HepG2 (cell line): ENCODE results near the gene TP73. TPM values are rescaled to one million over a fixed set of nuclear protein-coding genes. Genes with fewer than 3 reads are reported as not detected.

Experiments used
- CHD2 ChIP-seq: IDR thresholded peaks from 2 replicates; pipeline ENCODE4 v1.6.1; 2011; ENCODE audit warnings: low read depth, low read length, improper control_type of control experiment
- FIP1L1 ChIP-seq: fragments of 200-400 bp; formaldehyde crosslinking; IDR thresholded peaks from 2 replicates; pipeline ENCODE4 v1.6.1; 2018; ENCODE audit warnings: low read depth, mild to moderate bottlenecking, low read length, moderate library complexity, borderline replicate concordance; ENCODE audit not compliant: insufficient read depth
- GTF2F1 ChIP-seq: fragments of 150-350 bp; IDR thresholded peaks from 2 replicates; pipeline ENCODE4 v1.6.1; 2014; ENCODE audit warnings: low read length
- PLRG1 ChIP-seq: fragments of 450-650 bp; conservative IDR thresholded peaks from 2 replicates; pipeline ENCODE4 v1.6.1; 2016
- REL ChIP-seq: sonication (generic); formaldehyde crosslinking; conservative IDR thresholded peaks from 2 replicates; pipeline ENCODE4 v1.8.0; 2022; ENCODE audit warnings: mild to moderate bottlenecking, missing genetic modification reagents, moderate library complexity
- RFX3 ChIP-seq: IDR thresholded peaks from 2 replicates; pipeline ENCODE4 v1.6.1; 2016; ENCODE audit warnings: missing biosample characterization, missing genetic modification reagents
- SMAD3 ChIP-seq: sonication (generic); formaldehyde crosslinking; IDR thresholded peaks from 2 replicates; pipeline ENCODE4 v1.4.0; 2020; ENCODE audit warnings: missing genetic modification reagents
- SNAPC5 ChIP-seq: sonication (generic); formaldehyde crosslinking; IDR thresholded peaks from 2 replicates; pipeline ENCODE4 v1.8.1; 2023; ENCODE audit warnings: mild to moderate bottlenecking, missing genetic modification reagents, borderline replicate concordance
- YY1 ChIP-seq: IDR thresholded peaks from 2 replicates; pipeline ENCODE4 v1.6.1; 2011; ENCODE audit warnings: low read length, low read depth, moderate library complexity, mild to moderate bottlenecking; ENCODE audit not compliant: insufficient read depth, insufficient replicate concordance
- ZBTB34 ChIP-seq: sonication (generic); formaldehyde crosslinking; IDR thresholded peaks from 2 replicates; pipeline ENCODE4 v1.8.0; 2022; ENCODE audit warnings: mild to moderate bottlenecking, missing genetic modification reagents
- ZNF441 ChIP-seq: sonication (generic); formaldehyde crosslinking; IDR thresholded peaks from 2 replicates; pipeline ENCODE4 v1.7.0; 2021; ENCODE audit warnings: missing genetic modification reagents, borderline replicate concordance
- ZNF468 ChIP-seq: sonication (generic); formaldehyde crosslinking; IDR thresholded peaks from 2 replicates; pipeline ENCODE4 v1.8.0; 2022; ENCODE audit warnings: mild to moderate bottlenecking, moderate library complexity, missing genetic modification reagents
- ZNF552 ChIP-seq: sonication (generic); formaldehyde crosslinking; IDR thresholded peaks from 2 replicates; pipeline ENCODE4 v1.9.0; 2022; ENCODE audit warnings: missing genetic modification reagents, mild to moderate bottlenecking, borderline replicate concordance
- ZNF567 ChIP-seq: sonication (generic); formaldehyde crosslinking; IDR thresholded peaks from 2 replicates; pipeline ENCODE4 v1.8.1; 2023; ENCODE audit warnings: mild to moderate bottlenecking, missing genetic modification reagents, borderline replicate concordance
- ZNF629 ChIP-seq: sonication (generic); formaldehyde crosslinking; conservative IDR thresholded peaks from 2 replicates; pipeline ENCODE4 v1.5.0; 2020; ENCODE audit warnings: missing genetic modification reagents
- polyA plus RNA-seq, 8 experiments: library from polyadenylated mRNA; depleted of rRNA in 3 of 8; stranded (reverse) in 7 of 8; unstranded in 1 of 8; fragments of >200 nt; fragmentation: Illumina TruSeq in 4 of 8; extraction: Trizol in 4 of 8; gene quantifications; 2 replicates each; pipeline versions ENCODE4 v1.2.1 to v1.2.3, GENCODE V29; 2011 to 2016; ENCODE audit warnings: low read depth in 4 of 8, missing spikeins in 1 of 8, mixed read lengths in 1 of 8; ENCODE audit not compliant: insufficient read depth in 1 of 8
- total RNA-seq, 5 experiments: library from RNA; depleted of rRNA; stranded (reverse); fragments of >200 nt; fragmentation: Illumina TruSeq; extraction: Trizol; gene quantifications; 2 replicates each; pipeline ENCODE4 v1.2.3, GENCODE V29; 2016; ENCODE audit warnings: low read depth in 1 of 5
- TF ChIP-seq, protein P1 (sequence below): sonication (generic); formaldehyde crosslinking; IDR thresholded peaks from 2 replicates; pipeline ENCODE4 v1.8.1; 2023; ENCODE audit warnings: missing genetic modification reagents, mild to moderate bottlenecking, borderline replicate concordance
- TF ChIP-seq, protein P2 (sequence below), 2 experiments: fragments of 450-650 bp in 1 of 2; sonication (generic) in 1 of 2; formaldehyde crosslinking in 1 of 2; IDR thresholded peaks; 2 replicates each; pipeline versions ENCODE4 v1.6.1 to v1.8.0; 2016 to 2022; ENCODE audit warnings: antibody characterized with exemption in 1 of 2, mild to moderate bottlenecking in 1 of 2, missing genetic modification reagents in 1 of 2

Gene TP73
- total and polyA plus RNA-seq, 2 of the 13 experiments (the other 11 are each of a cell fraction or from before 2014, with no cell fraction given) = 0.49 to 1.1 TPM

DNA sequence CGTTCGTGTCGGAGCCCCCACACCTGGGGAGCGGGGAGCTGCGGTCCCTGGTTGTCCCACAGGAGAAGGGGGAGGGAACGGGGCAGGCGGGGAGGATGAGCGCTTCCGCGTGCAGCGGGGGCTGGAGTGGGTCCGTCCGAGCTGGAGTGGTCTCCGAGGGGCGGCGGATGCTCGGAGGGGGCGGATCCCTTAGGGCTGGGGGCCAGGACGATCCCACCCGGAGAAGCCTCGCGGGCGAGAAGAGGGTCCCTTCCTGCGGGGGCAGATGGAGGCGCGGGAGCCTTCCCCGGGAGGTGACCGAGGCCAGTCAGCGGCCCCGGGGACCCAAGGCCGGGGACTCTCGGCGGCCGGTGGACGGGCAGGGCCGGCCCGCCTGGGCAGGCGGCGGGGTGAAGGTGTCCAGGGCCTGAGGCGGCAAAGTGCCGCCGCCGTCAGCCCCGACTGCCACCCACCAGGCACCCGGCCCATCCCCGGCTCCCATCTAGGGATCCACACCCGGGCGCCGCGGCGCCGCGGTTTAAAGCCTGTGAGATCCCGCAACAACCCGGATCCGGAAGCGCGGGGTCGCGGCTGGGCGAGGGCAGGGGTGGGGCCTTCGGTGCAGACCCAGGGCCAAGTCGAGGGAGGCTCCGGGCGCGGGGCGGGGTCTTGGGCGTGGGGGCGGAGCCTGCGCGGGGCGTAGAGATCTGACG lies 94.7 kb downstream of the TP73 start (continued):
- TF ChIP-seq YY1 = peak; percentile 51
- TF ChIP-seq ZNF468 (CRISPR knock-in tag) = no peak
- TF ChIP-seq ZNF567 = no peak; the same call in 1 of the 2 replicates
- TF ChIP-seq ZBTB34 (CRISPR knock-in tag) = no peak
- no peak for TF ChIP-seq ZNF552 (CRISPR knock-in tag)
- TF ChIP-seq, protein P1, sequence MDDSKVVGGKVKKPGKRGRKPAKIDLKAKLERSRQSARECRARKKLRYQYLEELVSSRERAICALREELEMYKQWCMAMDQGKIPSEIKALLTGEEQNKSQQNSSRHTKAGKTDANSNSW (CRISPR knock-in tag) = no peak
- TF ChIP-seq, protein P2, sequence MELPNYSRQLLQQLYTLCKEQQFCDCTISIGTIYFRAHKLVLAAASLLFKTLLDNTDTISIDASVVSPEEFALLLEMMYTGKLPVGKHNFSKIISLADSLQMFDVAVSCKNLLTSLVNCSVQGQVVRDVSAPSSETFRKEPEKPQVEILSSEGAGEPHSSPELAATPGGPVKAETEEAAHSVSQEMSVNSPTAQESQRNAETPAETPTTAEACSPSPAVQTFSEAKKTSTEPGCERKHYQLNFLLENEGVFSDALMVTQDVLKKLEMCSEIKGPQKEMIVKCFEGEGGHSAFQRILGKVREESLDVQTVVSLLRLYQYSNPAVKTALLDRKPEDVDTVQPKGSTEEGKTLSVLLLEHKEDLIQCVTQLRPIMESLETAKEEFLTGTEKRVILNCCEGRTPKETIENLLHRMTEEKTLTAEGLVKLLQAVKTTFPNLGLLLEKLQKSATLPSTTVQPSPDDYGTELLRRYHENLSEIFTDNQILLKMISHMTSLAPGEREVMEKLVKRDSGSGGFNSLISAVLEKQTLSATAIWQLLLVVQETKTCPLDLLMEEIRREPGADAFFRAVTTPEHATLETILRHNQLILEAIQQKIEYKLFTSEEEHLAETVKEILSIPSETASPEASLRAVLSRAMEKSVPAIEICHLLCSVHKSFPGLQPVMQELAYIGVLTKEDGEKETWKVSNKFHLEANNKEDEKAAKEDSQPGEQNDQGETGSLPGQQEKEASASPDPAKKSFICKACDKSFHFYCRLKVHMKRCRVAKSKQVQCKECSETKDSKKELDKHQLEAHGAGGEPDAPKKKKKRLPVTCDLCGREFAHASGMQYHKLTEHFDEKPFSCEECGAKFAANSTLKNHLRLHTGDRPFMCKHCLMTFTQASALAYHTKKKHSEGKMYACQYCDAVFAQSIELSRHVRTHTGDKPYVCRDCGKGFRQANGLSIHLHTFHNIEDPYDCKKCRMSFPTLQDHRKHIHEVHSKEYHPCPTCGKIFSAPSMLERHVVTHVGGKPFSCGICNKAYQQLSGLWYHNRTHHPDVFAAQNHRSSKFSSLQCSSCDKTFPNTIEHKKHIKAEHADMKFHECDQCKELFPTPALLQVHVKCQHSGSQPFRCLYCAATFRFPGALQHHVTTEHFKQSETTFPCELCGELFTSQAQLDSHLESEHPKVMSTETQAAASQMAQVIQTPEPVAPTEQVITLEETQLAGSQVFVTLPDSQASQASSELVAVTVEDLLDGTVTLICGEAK (IDR thresholded peaks at IDR 0.05) = peak; percentile 37; the same call in 1 of the 2 replicates
- TF ChIP-seq, protein P2 (CRISPR knock-in tag; IDR thresholded peaks at IDR 0.05) = no peak
- TF ChIP-seq RFX3 (CRISPR knock-in tag) = no peak
- no peak for TF ChIP-seq SNAPC5 (CRISPR knock-in tag)
- no peak for TF ChIP-seq SMAD3
- TF ChIP-seq FIP1L1 = no peak
- no peak for TF ChIP-seq REL (CRISPR knock-in tag)
- TF ChIP-seq ZNF441 = no peak
- TF ChIP-seq PLRG1 = no peak
- no peak for TF ChIP-seq ZNF629 (CRISPR knock-in tag)
- TF ChIP-seq CHD2 = peak; percentile 34; the same call in 1 of the 2 replicates
- TF ChIP-seq GTF2F1 = no peak
